Activated CD8-positive, alpha-beta T cell treated with anti-CD3 and anti-CD28 coated beads for 36 hours (primary cell): Measurements from ENCODE around the gene HRCT1. TPM values are rescaled to one million over a fixed set of nuclear protein-coding genes. Genes with fewer than 3 reads are reported as not detected.
"Not testable (repeated sequence)": the region's sequence is repeated elsewhere in the genome, so short reads cannot be mapped to it uniquely, and the experiment has no call there.

Source experiments
- ATAC-seq: fragments of 200-7000 bp; cut with Tn5 transposase; one replicate; pipeline ENCODE4 v1.10.0; 2021; ENCODE audit warnings: mild to moderate bottlenecking, moderate library complexity
- CTCF ChIA-PET: fragments of 350-600 bp; sonication (Branson Sonifier 250); formaldehyde crosslinking; loops from one replicate; lab custom pipeline; 2021; ENCODE audit warnings: antibody characterized with exemption; lab: Charles Lee
- POLR2A ChIA-PET: fragments of 350-600 bp; sonication (Branson Sonifier 250); formaldehyde crosslinking; loops from one replicate; lab custom pipeline; 2021; ENCODE audit warnings: antibody characterized with exemption; lab: Charles Lee
- DNase-seq: peaks from one replicate; pipeline ENCODE4 v3.0.0-alpha.2; 2020
- H3K27ac Mint-ChIP-seq: one replicate; pipeline ENCODE4 v1.8.0; 2021; ENCODE audit warnings: mild to moderate bottlenecking, mixed read lengths
- H3K27me3 Mint-ChIP-seq: one replicate; pipeline ENCODE4 v1.8.0; 2021; ENCODE audit warnings: mixed read lengths
- H3K36me3 Mint-ChIP-seq: one replicate; pipeline ENCODE4 v1.8.0; 2021; ENCODE audit warnings: low read depth, mixed read lengths
- H3K4me1 Mint-ChIP-seq: one replicate; pipeline ENCODE4 v1.8.0; 2021; ENCODE audit warnings: low read depth, mixed read lengths
- H3K4me3 Mint-ChIP-seq: one replicate; pipeline ENCODE4 v1.8.0; 2021; ENCODE audit warnings: mild to moderate bottlenecking, moderate library complexity, mixed read lengths
- H3K9me3 Mint-ChIP-seq: one replicate; pipeline ENCODE4 v1.8.0; 2021; ENCODE audit warnings: mixed read lengths
- CTCF ChIP-seq: fragments of 200-600 bp; IDR thresholded peaks from one replicate; pipeline ENCODE4 v1.8.0; 2022; ENCODE audit warnings: antibody characterized with exemption, mild to moderate bottlenecking
- intact Hi-C: fragments of 100-400 bp; cut with micrococcal nuclease; formaldehyde crosslinking; loops from one replicate; pipeline ENCODE4 v1.10.0; 2022
- total RNA-seq, 2 experiments: library from RNA; stranded (reverse); gene quantifications; one replicate each; pipeline ENCODE4 v1.2.3, GENCODE V29; 2021

HRCT1 gene
- total RNA-seq, 2 experiments from 2014 or later: not detected

- ATAC-seq: no peak
- Mint-ChIP-seq H3K27me3 (no peaks in the 10 kb centered on the region), H3K27ac (peak overlapping the region; percentile 44), H3K4me1 (peaks cover 47% of the 10 kb centered on the region), H3K4me3 (no peak overlapping the region), H3K9me3 (no peaks in the 10 kb centered on the region), H3K36me3 (no peaks in the 10 kb centered on the region)
- ChIA-PET POLR2A (interaction anchor here (0.6 kb wide), 2 partner anchors 27 to 29 kb away, joined by 3 to 4 read pairs; no protein-coding TSS in a partner anchor), CTCF (interaction anchor here (0.6 to 4.5 kb wide), 10 partner anchors 10 to 105 kb away, joined by 3 to 29 read pairs (median 6); no protein-coding TSS in a partner anchor)
- TF ChIP-seq CTCF: no peak
- intact Hi-C loops: loop anchor here (5.0 kb wide), 1 partner anchor 32 kb away; no protein-coding TSS in a partner anchor
- no peak for DNase-seq
Measured at GRCh38 chr9:35909687-35910612, 3.9 kb downstream of the HRCT1 start.

GRCh38 chr9:35910613-35911359 lies 4.8 kb downstream of the HRCT1 start:
- POLR2A ChIA-PET: interaction anchor here (0.6 to 1.5 kb wide), 6 partner anchors 9 to 198 kb away, joined by 3 to 4 read pairs (median 4); no protein-coding TSS in a partner anchor
- no peak overlapping the region for H3K4me3 Mint-ChIP-seq
- peak overlapping the region; percentile 85 for H3K27ac Mint-ChIP-seq
- ATAC-seq (peak; percentile 75), DNase-seq (peak; percentile 68)
- H3K9me3 Mint-ChIP-seq: no peaks in the 10 kb centered on the region
- H3K36me3 Mint-ChIP-seq: no peaks in the 10 kb centered on the region
- H3K27me3 Mint-ChIP-seq: no peaks in the 10 kb centered on the region
- intact Hi-C loops: no loop called here
- CTCF ChIA-PET: interaction anchor here (0.6 to 4.5 kb wide), 26 partner anchors 8 to 121 kb away, joined by 3 to 29 read pairs (median 4); partner anchors contain the start of gene HINT2
- TF ChIP-seq CTCF: peak; percentile 38
- peaks cover 47% of the 10 kb centered on the region for H3K4me1 Mint-ChIP-seq

GRCh38 chr9:35911690-35912089 lies 5.7 kb downstream of the HRCT1 start:
- no peaks in the 10 kb centered on the region for H3K27me3 Mint-ChIP-seq
- H3K4me3 Mint-ChIP-seq: no peak overlapping the region
- H3K4me1 Mint-ChIP-seq: peaks cover 47% of the 10 kb centered on the region
- ChIA-PET POLR2A (interaction anchor here (0.8 to 1.5 kb wide), 4 partner anchors 8 to 101 kb away, joined by 3 to 4 read pairs (median 4); no protein-coding TSS in a partner anchor), CTCF (interaction anchor here (0.6 to 4.5 kb wide), 21 partner anchors 8 to 122 kb away, joined by 3 to 29 read pairs (median 5); partner anchors contain the start of gene HINT2)
- no peak overlapping the region for H3K27ac Mint-ChIP-seq
- no peak for TF ChIP-seq CTCF
- no peaks in the 10 kb centered on the region for H3K36me3 Mint-ChIP-seq
- ATAC-seq (no peak), DNase-seq (no peak)
- intact Hi-C loops: no loop called here
- H3K9me3 Mint-ChIP-seq: no peaks in the 10 kb centered on the region

- Mint-ChIP-seq H3K27ac (no peak overlapping the region), H3K9me3 (no peaks in the 10 kb centered on the region), H3K4me3 (no peak overlapping the region), H3K36me3 (no peaks in the 10 kb centered on the region), H3K27me3 (no peaks in the 10 kb centered on the region), H3K4me1 (peaks cover 42% of the 10 kb centered on the region)
- no peak for TF ChIP-seq CTCF
- no peak for DNase-seq
- intact Hi-C loops: no loop called here
- ATAC-seq: no peak
- ChIA-PET POLR2A (no interaction called here), CTCF (interaction anchor here (4.5 kb wide), 1 partner anchor 32 kb away, joined by 29 read pairs; no protein-coding TSS in a partner anchor)
Measured at GRCh38 chr9:35912791-35913400, 6.9 kb downstream of the HRCT1 start.

GRCh38 chr9:35913429-35913828 lies 7.4 kb downstream of the HRCT1 start:
- peaks cover 37% of the 10 kb centered on the region for H3K4me1 Mint-ChIP-seq
- H3K9me3 Mint-ChIP-seq, POLR2A ChIA-PET, ATAC-seq, H3K27ac Mint-ChIP-seq, CTCF ChIA-PET, H3K36me3 Mint-ChIP-seq, H3K4me3 Mint-ChIP-seq, DNase-seq, intact Hi-C loops, H3K27me3 Mint-ChIP-seq: not testable (repeated sequence)
